ENCODE data around the gene SYT2. TPM values are rescaled to one million over a fixed set of nuclear protein-coding genes. Genes with fewer than 3 reads are reported as not detected.

SYT2 gene
- total and polyA plus RNA-seq, 2 of the 13 experiments (the other 11 are each of a cell fraction or from before 2014, with no cell fraction given), result not detected

GRCh38 chr1:202752774-202753173 is 42.5 kb upstream of the SYT2 start (continued):
- no peak for TF ChIP-seq ZBED4 (CRISPR knock-in tag; IDR thresholded peaks at IDR 0.05; ENCODE audit: borderline replicate concordance)
- TF ChIP-seq ZNF740 (CRISPR knock-in tag; IDR thresholded peaks at IDR 0.05), result no peak
- TF ChIP-seq, protein P1, sequence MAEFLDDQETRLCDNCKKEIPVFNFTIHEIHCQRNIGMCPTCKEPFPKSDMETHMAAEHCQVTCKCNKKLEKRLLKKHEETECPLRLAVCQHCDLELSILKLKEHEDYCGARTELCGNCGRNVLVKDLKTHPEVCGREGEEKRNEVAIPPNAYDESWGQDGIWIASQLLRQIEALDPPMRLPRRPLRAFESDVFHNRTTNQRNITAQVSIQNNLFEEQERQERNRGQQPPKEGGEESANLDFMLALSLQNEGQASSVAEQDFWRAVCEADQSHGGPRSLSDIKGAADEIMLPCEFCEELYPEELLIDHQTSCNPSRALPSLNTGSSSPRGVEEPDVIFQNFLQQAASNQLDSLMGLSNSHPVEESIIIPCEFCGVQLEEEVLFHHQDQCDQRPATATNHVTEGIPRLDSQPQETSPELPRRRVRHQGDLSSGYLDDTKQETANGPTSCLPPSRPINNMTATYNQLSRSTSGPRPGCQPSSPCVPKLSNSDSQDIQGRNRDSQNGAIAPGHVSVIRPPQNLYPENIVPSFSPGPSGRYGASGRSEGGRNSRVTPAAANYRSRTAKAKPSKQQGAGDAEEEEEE (CRISPR knock-in tag; IDR thresholded peaks at IDR 0.05; ENCODE audit: borderline replicate concordance), result no peak

DNA sequence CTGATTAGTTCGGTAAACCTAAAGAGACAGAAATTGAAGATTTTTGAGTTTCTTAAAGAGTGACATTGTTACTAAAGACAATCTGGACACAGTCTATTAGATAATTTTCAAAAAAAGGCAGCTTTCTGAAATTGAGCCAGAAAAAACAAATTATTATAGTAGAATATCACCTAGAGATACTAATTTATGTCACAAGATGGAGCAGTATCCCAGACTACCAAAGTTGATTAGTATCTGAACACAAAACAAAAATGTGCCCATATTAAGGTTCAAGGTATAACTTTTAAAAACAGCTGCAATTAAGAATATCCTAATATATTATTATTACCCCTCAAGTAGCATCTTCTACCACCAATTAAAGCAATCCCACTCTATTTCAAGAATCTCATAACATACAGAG is 40.5 kb upstream of the SYT2 start:
- Histone ChIP-seq H2AFZ (ENCODE audit: low read length) (no peak overlapping the region), H3K27me3 (ENCODE audit: control insufficient read depth in 1 of 2, insufficient read depth in 2 of 2, low read length in 2 of 2) (no peaks in the 10 kb centered on the region; a peak in 1 of 5 replicates), H4K20me1 (ENCODE audit: insufficient read depth, low read length) (no peaks in the 10 kb centered on the region), H3K36me3 (replicated peaks in 1 of 2; ENCODE audit: control insufficient read depth in 1 of 2, insufficient read depth in 2 of 2, low read length in 2 of 2) (peaks cover 16 to 67% of the 10 kb centered on the region in 2 experiments), H3K9ac (ENCODE audit: insufficient read depth, low read depth, low read length) (no peak overlapping the region), H3K4me1 (ENCODE audit: insufficient read depth, low read length) (no peaks in the 10 kb centered on the region), H3K79me2 (ENCODE audit: insufficient read depth, low read length) (no peaks in the 10 kb centered on the region), H3K4me3 (replicated peaks in 1 of 3; ENCODE audit: insufficient read depth in 1 of 3, low read depth in 2 of 3, low read length in 3 of 3) (no peak overlapping the region), H3K4me2 (ENCODE audit: low read depth, low read length) (no peak overlapping the region), H3K27ac (ENCODE audit: extremely low read length, insufficient read depth, low read length) (no peak overlapping the region), H3K9me3 (ENCODE audit: low read length) (no peaks in the 10 kb centered on the region)
- no peak for FAIRE-seq
- no peak for ATAC-seq
- intact Hi-C loops (cut with micrococcal nuclease; ENCODE audit: unreplicated experiment) (no loop called here), in situ Hi-C loops (cut with HindIII; ENCODE audit: extremely low pct_ligation_motif_present, low pct_unique_long_range_greater_than_20kb) (no loop called here)
- ChIA-PET POLR2A (no interaction called here), CTCF (ENCODE audit: low intra/inter-chr PET ratio, low total read pairs) (no interaction called here)
- no peak for DNase-seq (ENCODE audit: low spot score)
- WGBS (ENCODE audit: low lambda C conversion rate), result 97% methylated on average over 1 of the region's 1 CpG
- BruUV-seq (replicated peaks), result no TSS peak
- TF ChIP-seq ZNF660 (CRISPR knock-in tag; IDR thresholded peaks at IDR 0.05; ENCODE audit: borderline replicate concordance, low read depth) (no peak), ZC3H13 (CRISPR knock-in tag; IDR thresholded peaks at IDR 0.05) (no peak), ISX (CRISPR knock-in tag; conservative IDR thresholded peaks at IDR 0.05) (no peak), ZNF354B (CRISPR knock-in tag; IDR thresholded peaks at IDR 0.05) (no peak), KLF9 (CRISPR knock-in tag; IDR thresholded peaks at IDR 0.05; ENCODE audit: low read depth) (no peak), SKIL (CRISPR knock-in tag; IDR thresholded peaks at IDR 0.05; ENCODE audit: borderline replicate concordance) (no peak), KDM6A (CRISPR knock-in tag; IDR thresholded peaks at IDR 0.05; ENCODE audit: low read depth) (no peak)
- TF ChIP-seq, protein P2, sequence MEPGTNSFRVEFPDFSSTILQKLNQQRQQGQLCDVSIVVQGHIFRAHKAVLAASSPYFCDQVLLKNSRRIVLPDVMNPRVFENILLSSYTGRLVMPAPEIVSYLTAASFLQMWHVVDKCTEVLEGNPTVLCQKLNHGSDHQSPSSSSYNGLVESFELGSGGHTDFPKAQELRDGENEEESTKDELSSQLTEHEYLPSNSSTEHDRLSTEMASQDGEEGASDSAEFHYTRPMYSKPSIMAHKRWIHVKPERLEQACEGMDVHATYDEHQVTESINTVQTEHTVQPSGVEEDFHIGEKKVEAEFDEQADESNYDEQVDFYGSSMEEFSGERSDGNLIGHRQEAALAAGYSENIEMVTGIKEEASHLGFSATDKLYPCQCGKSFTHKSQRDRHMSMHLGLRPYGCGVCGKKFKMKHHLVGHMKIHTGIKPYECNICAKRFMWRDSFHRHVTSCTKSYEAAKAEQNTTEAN (CRISPR knock-in tag; conservative IDR thresholded peaks at IDR 0.05), result no peak
- TF ChIP-seq, protein P3, sequence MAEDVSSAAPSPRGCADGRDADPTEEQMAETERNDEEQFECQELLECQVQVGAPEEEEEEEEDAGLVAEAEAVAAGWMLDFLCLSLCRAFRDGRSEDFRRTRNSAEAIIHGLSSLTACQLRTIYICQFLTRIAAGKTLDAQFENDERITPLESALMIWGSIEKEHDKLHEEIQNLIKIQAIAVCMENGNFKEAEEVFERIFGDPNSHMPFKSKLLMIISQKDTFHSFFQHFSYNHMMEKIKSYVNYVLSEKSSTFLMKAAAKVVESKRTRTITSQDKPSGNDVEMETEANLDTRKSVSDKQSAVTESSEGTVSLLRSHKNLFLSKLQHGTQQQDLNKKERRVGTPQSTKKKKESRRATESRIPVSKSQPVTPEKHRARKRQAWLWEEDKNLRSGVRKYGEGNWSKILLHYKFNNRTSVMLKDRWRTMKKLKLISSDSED (CRISPR knock-in tag; IDR thresholded peaks at IDR 0.05), result no peak
